Astrocyte (in vitro differentiated cells and primary cell): ENCODE results near the gene PARD3B. TPM values are rescaled to one million over a fixed set of nuclear protein-coding genes. Genes with fewer than 3 reads are reported as not detected.

ENCODE experiments used
- DNase-seq: peaks from one replicate; pipeline ENCODE4 v3.0.0-alpha.2; 2010; ENCODE audit warnings: low read depth
- FAIRE-seq: peaks from 2 replicates; lab custom pipeline; 2011; peaks lifted over from hg19 to GRCh38; lab: Jason Lieb, UNC
- H2AFZ ChIP-seq: 2 replicates; pipeline ENCODE4 v1.6.0; 2012; ENCODE audit warnings: low read depth, low read length, inconsistent platforms
- H3K27ac ChIP-seq: 2 replicates; pipeline ENCODE4 v1.5.1; 2011; ENCODE audit warnings: low read depth, low read length, inconsistent platforms
- H3K27me3 ChIP-seq: 2 replicates; pipeline ENCODE4 v1.6.0; 2011; ENCODE audit warnings: low read length, inconsistent platforms; ENCODE audit not compliant: insufficient read depth
- H3K36me3 ChIP-seq: 2 replicates; pipeline ENCODE4 v1.5.1; 2011; ENCODE audit warnings: low read length, inconsistent platforms; ENCODE audit not compliant: insufficient read depth
- H3K4me1 ChIP-seq: 2 replicates; pipeline ENCODE4 v1.5.1; 2011; ENCODE audit warnings: low read length, inconsistent platforms; ENCODE audit not compliant: insufficient read depth
- H3K4me2 ChIP-seq: 2 replicates; pipeline ENCODE4 v1.6.0; 2012; ENCODE audit warnings: low read length, inconsistent platforms
- H3K4me3 ChIP-seq: 2 replicates; pipeline ENCODE4 v1.5.1; 2011; ENCODE audit warnings: low read depth, mild to moderate bottlenecking, low read length, inconsistent platforms; ENCODE audit not compliant: insufficient read depth
- H3K79me2 ChIP-seq: 2 replicates; pipeline ENCODE4 v1.6.0; 2012; ENCODE audit warnings: mild to moderate bottlenecking, low read length, inconsistent platforms; ENCODE audit not compliant: insufficient read depth
- H3K9ac ChIP-seq: 2 replicates; pipeline ENCODE4 v1.6.0; 2012; ENCODE audit warnings: mild to moderate bottlenecking, low read length, inconsistent platforms
- H3K9me3 ChIP-seq: 2 replicates; pipeline ENCODE4 v1.5.1; 2012; ENCODE audit warnings: low read depth, mild to moderate bottlenecking, low read length, inconsistent platforms; ENCODE audit not compliant: insufficient read depth
- H4K20me1 ChIP-seq: 2 replicates; pipeline ENCODE4 v1.6.0; 2012; ENCODE audit warnings: low read length, inconsistent platforms; ENCODE audit not compliant: insufficient read depth
- H3K27ac Mint-ChIP-seq: one replicate; pipeline ENCODE4 v1.8.0; 2021; ENCODE audit warnings: mild to moderate bottlenecking, mixed read lengths; ENCODE audit not compliant: unreplicated experiment
- H3K27me3 Mint-ChIP-seq: one replicate; pipeline ENCODE4 v1.8.0; 2021; ENCODE audit warnings: low read depth, mixed read lengths; ENCODE audit not compliant: unreplicated experiment
- H3K36me3 Mint-ChIP-seq: one replicate; pipeline ENCODE4 v1.8.0; 2021; ENCODE audit warnings: low read depth, mixed read lengths; ENCODE audit not compliant: unreplicated experiment
- H3K4me1 Mint-ChIP-seq: one replicate; pipeline ENCODE4 v1.8.0; 2021; ENCODE audit warnings: low read depth, mixed read lengths; ENCODE audit not compliant: unreplicated experiment
- H3K4me3 Mint-ChIP-seq: one replicate; pipeline ENCODE4 v1.8.0; 2021; ENCODE audit warnings: mild to moderate bottlenecking, moderate library complexity, mixed read lengths; ENCODE audit not compliant: unreplicated experiment
- H3K9me3 Mint-ChIP-seq: one replicate; pipeline ENCODE4 v1.8.0; 2021; ENCODE audit warnings: mild to moderate bottlenecking, mixed read lengths; ENCODE audit not compliant: unreplicated experiment
- CTCF ChIP-seq: IDR thresholded peaks from 2 replicates; pipeline ENCODE4 v1.5.1; 2011; ENCODE audit warnings: low read depth, mild to moderate bottlenecking, inconsistent platforms, low read length, moderate library complexity; ENCODE audit not compliant: insufficient read depth
- EZH2 ChIP-seq: IDR thresholded peaks from 2 replicates; pipeline ENCODE4 v1.6.1; 2012; ENCODE audit warnings: mild to moderate bottlenecking, low read length, inconsistent platforms; ENCODE audit not compliant: insufficient read depth
- total RNA-seq: library from RNA; stranded (reverse); gene quantifications from 2 replicates; pipeline ENCODE4 v1.2.1, GENCODE V29; 2021

PARD3B gene
- total RNA-seq, 1 donor from 2014 or later, result 6.5 TPM

DNA sequence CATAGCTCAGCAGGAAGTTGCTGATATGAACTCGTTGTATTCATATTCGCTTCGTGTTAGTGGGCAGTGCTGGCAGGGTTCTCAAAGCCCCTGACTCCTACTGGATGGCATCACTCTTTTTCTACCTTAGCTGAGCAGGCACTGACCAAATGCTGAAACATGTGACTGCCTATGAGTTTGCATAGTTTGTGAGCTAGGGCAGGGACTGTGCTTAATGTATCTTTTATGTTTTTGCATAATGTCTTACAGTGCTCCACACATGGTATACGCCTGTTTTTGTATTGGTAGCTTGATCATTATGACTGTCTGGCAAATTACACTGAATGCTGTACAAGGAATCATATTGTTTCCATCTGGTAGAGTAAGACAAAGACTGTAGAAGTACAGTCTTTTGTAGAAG, 305.3 kb downstream of the PARD3B start:
- no peak overlapping the region for H3K4me3 Mint-ChIP-seq
- no peak overlapping the region for H3K27ac Mint-ChIP-seq
- Histone ChIP-seq H3K27me3 (no peaks in the 10 kb centered on the region), H3K79me2 (no peaks in the 10 kb centered on the region), H3K4me3 (no peak overlapping the region), H3K4me1 (no peaks in the 10 kb centered on the region), H4K20me1 (no peaks in the 10 kb centered on the region), H2AFZ (no peak overlapping the region), H3K9ac (no peak overlapping the region), H3K4me2 (no peak overlapping the region), H3K27ac (no peak overlapping the region), H3K9me3 (no peaks in the 10 kb centered on the region), H3K36me3 (no peaks in the 10 kb centered on the region)
- TF ChIP-seq EZH2, result no peak
- TF ChIP-seq CTCF, result no peak
- H3K27me3 Mint-ChIP-seq, result no peaks in the 10 kb centered on the region
- H3K9me3 Mint-ChIP-seq, result no peaks in the 10 kb centered on the region
- DNase-seq (no peak), FAIRE-seq (no peak)
- no peaks in the 10 kb centered on the region for H3K36me3 Mint-ChIP-seq
- H3K4me1 Mint-ChIP-seq, result no peaks in the 10 kb centered on the region

DNA sequence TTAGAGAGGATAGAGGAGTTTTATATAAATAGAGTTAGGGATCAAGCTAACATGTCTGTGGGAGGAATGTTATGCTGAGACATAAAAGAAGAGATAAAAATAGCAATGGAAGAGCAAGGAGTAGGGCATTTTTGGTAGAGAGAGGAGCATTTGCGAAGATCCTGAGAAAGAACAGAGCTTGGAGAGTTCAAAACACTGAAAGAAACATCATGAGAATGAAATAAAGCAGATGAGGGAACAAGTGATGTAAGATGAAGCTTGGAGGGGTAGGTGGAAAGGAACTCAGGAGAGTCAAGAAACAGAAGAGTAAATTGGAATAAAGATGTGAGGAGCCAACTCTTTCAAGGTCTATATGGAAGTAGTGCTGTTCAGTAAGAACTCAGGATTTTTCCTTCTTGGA, 308.6 kb downstream of the PARD3B start:
- Histone ChIP-seq H3K9ac (no peak overlapping the region), H3K27me3 (no peaks in the 10 kb centered on the region), H2AFZ (no peak overlapping the region), H3K4me2 (no peak overlapping the region), H3K27ac (no peak overlapping the region), H3K9me3 (no peaks in the 10 kb centered on the region), H4K20me1 (no peaks in the 10 kb centered on the region), H3K4me1 (no peaks in the 10 kb centered on the region), H3K4me3 (no peak overlapping the region), H3K79me2 (no peaks in the 10 kb centered on the region), H3K36me3 (no peaks in the 10 kb centered on the region)
- Mint-ChIP-seq H3K4me3 (no peak overlapping the region), H3K4me1 (no peaks in the 10 kb centered on the region), H3K27ac (no peak overlapping the region), H3K27me3 (no peaks in the 10 kb centered on the region), H3K9me3 (no peaks in the 10 kb centered on the region), H3K36me3 (no peaks in the 10 kb centered on the region)
- TF ChIP-seq CTCF, result no peak
- FAIRE-seq (no peak), DNase-seq (no peak)

- H3K4me3 Mint-ChIP-seq, result no peak overlapping the region
- Histone ChIP-seq H3K4me2 (no peak overlapping the region), H3K36me3 (no peaks in the 10 kb centered on the region), H3K4me1 (no peaks in the 10 kb centered on the region), H3K27me3 (no peaks in the 10 kb centered on the region), H3K27ac (no peak overlapping the region), H4K20me1 (no peaks in the 10 kb centered on the region), H2AFZ (no peak overlapping the region), H3K9ac (no peak overlapping the region), H3K9me3 (no peaks in the 10 kb centered on the region), H3K79me2 (no peaks in the 10 kb centered on the region), H3K4me3 (no peak overlapping the region)
- no peaks in the 10 kb centered on the region for H3K4me1 Mint-ChIP-seq
- no peaks in the 10 kb centered on the region for H3K36me3 Mint-ChIP-seq
- no peaks in the 10 kb centered on the region for H3K27me3 Mint-ChIP-seq
- FAIRE-seq (no peak), DNase-seq (no peak)
- TF ChIP-seq CTCF, result no peak
- no peak overlapping the region for H3K27ac Mint-ChIP-seq
- H3K9me3 Mint-ChIP-seq, result peaks cover 3% of the 10 kb centered on the region
These were observed 315.0 kb downstream of the PARD3B start for GRCh38 chr2:204860274-204860673.
